ENCODE results near the gene ASF1A.

DNA sequence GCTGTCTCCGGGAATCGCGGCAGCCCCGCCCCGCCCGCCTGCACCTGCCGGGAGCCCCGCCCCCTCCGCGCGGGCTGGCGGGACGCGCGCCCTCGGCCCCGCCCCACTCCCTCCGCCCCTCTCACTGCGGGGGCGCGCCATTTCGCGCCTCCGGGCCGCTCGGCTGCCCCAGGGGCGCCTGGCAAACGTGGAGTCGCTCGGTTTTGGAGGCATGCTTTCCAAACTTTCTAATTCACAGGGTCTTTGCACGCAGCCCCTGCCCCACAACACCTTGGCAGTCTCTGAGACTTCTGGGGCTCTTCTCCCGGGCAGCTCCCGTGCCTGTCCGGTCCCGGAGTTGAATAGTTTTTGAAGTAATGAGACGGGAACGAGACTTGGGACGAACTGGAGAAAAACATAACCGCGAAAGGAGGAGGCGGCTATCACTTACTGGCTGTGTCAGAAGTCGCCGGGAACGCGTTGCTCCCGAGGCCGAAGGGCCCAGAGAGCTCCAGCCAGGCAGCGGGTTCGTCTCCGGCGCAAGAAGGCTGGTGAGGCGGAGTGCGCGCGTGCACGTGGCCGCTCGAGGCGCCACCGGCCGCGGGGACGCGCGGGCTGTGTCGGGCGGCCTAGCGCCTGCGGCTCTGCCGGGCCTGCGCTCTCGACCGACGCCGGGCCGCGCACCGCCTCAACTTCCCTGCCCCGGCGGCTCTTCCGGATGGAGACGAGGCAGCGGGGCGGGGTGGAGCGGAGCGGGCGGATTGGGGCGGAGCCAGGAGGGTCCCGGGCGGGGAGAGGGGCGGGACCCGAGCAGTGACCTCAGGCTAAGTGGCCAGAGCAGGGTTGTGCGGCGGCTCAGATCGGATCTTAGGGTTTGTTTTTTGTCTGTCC, 40.7 kb downstream of the ASF1A start, which contains the start of gene MCM9:
- TF ChIP-seq POLR2AphosphoS5 (IDR thresholded peaks at IDR 0.05; ENCODE audit: low read depth, low read length), result peak; percentile 68
- peak; percentile 61; the same call in 1 of the 2 replicates for TF ChIP-seq POLR2A (IDR thresholded peaks at IDR 0.05; ENCODE audit: low read depth, low read length)

Data from GM12892 (cell line).